Endothelial cell of umbilical vein (primary cell): Measurements from ENCODE around the gene FOLR3. TPM values are rescaled to one million over a fixed set of nuclear protein-coding genes. Genes with fewer than 3 reads are reported as not detected.
"Not testable (repeated sequence)": the region's sequence is repeated elsewhere in the genome, so short reads cannot be mapped to it uniquely, and the experiment has no call there.

Experiments
- BruUV-seq: library from RNA; stranded (reverse); fragments of 400-500 nt; replicated peaks from 2 replicates; lab custom pipeline; 2021; lab: Mats Ljungman, UMichigan
- CTCF ChIA-PET: fragments of 300-600, 350-600 bp; sonication (Branson Sonifier 250); formaldehyde crosslinking; loops from one replicate; lab custom pipeline; 2021; ENCODE audit warnings: antibody characterized with exemption, inconsistent platforms; lab: Charles Lee
- POLR2A ChIA-PET: fragments of 300-600, 350-600 bp; sonication (Branson Sonifier 250); formaldehyde crosslinking; loops from one replicate; lab custom pipeline; 2021; ENCODE audit warnings: antibody characterized with exemption, inconsistent platforms; lab: Charles Lee
- DNase-seq: peaks from one replicate; pipeline ENCODE4 v3.0.0-alpha.2; 2011; ENCODE audit warnings: low read depth, low spot score
- FAIRE-seq: peaks from 2 replicates; lab custom pipeline; 2011; peaks lifted over from hg19 to GRCh38; lab: Jason Lieb, UNC
- H2AFZ ChIP-seq: 2 replicates; pipeline ENCODE4 v1.6.0; 2012; ENCODE audit warnings: low read depth, low read length, control low read depth, inconsistent platforms
- H3K27ac ChIP-seq: 2 replicates; pipeline ENCODE4 v1.5.1; 2011; ENCODE audit warnings: low read depth, mild to moderate bottlenecking, control low read depth, low read length, moderate library complexity; ENCODE audit not compliant: insufficient read depth
- H3K27me3 ChIP-seq, 2 experiments: 2 replicates each; pipeline versions ENCODE4 v1.6.0 to v1.6.1; 2011; ENCODE audit warnings: low read length in 2 of 2, mixed read lengths in 1 of 2; ENCODE audit not compliant: control insufficient read depth in 2 of 2, insufficient read depth in 2 of 2
- H3K36me3 ChIP-seq, 2 experiments: 2 replicates in 1 of 2; 3 replicates in 1 of 2; pipeline ENCODE4 v1.5.1; 2011; ENCODE audit warnings: low read length in 2 of 2, mild to moderate bottlenecking in 1 of 2, moderate library complexity in 1 of 2; ENCODE audit not compliant: control insufficient read depth in 2 of 2, insufficient read depth in 2 of 2; ENCODE audit errors: extremely low read depth in 1 of 2
- H3K4me1 ChIP-seq: 3 replicates; pipeline ENCODE4 v1.5.1; 2011; ENCODE audit warnings: mild to moderate bottlenecking, low read length; ENCODE audit not compliant: control insufficient read depth, insufficient read depth; ENCODE audit errors: extremely low read depth
- H3K4me2 ChIP-seq: 2 replicates; pipeline ENCODE4 v1.6.1; 2011; ENCODE audit warnings: low read length, control low read depth, mixed read lengths; ENCODE audit not compliant: insufficient read depth
- H3K4me3 ChIP-seq, 3 experiments: fragments of 200-600 bp in 1 of 3; sonication (generic), shearing (Covaris generic) in 1 of 3; replicated peaks in 1 of 3; 2 replicates each; pipeline ENCODE4 v1.5.1; 2011 to 2016; ENCODE audit warnings: control low read depth in 3 of 3, low read length in 3 of 3, mild to moderate bottlenecking in 2 of 3, inconsistent platforms in 1 of 3, low read depth in 1 of 3, moderate library complexity in 1 of 3; ENCODE audit not compliant: insufficient read depth in 1 of 3
- H3K79me2 ChIP-seq: 2 replicates; pipeline ENCODE4 v1.6.0; 2012; ENCODE audit warnings: low read length, inconsistent platforms; ENCODE audit not compliant: control insufficient read depth, insufficient read depth
- H3K9ac ChIP-seq: replicated peaks from 2 replicates; pipeline ENCODE3; 2011; ENCODE audit warnings: low read length, control low read depth; ENCODE audit not compliant: insufficient read depth; ENCODE audit errors: extremely low read depth
- H3K9me1 ChIP-seq: replicated peaks from 3 replicates; pipeline ENCODE4 v1.6.0; 2011; ENCODE audit warnings: mild to moderate bottlenecking, low read length; ENCODE audit not compliant: control insufficient read depth, insufficient read depth; ENCODE audit errors: extremely low read depth
- H3K9me3 ChIP-seq: replicated peaks from 2 replicates; pipeline ENCODE4 v1.5.1; 2012; ENCODE audit warnings: low read length, inconsistent platforms; ENCODE audit not compliant: control insufficient read depth, insufficient read depth
- H4K20me1 ChIP-seq: replicated peaks from 2 replicates; pipeline ENCODE3; 2011; ENCODE audit warnings: mild to moderate bottlenecking, low read length; ENCODE audit not compliant: control insufficient read depth, insufficient read depth; ENCODE audit errors: extremely low read depth
- EZH2 ChIP-seq: IDR thresholded peaks from 2 replicates; pipeline ENCODE4 v1.6.1; 2012; ENCODE audit warnings: borderline replicate concordance, low read depth, mild to moderate bottlenecking, moderate library complexity, low read length, inconsistent platforms; ENCODE audit not compliant: severe bottlenecking
- FOS ChIP-seq: IDR thresholded peaks from 2 replicates; pipeline ENCODE4 v1.6.1; 2011; ENCODE audit warnings: mild to moderate bottlenecking, low read length, moderate library complexity, borderline replicate concordance; ENCODE audit not compliant: insufficient read depth
- GATA2 ChIP-seq: IDR thresholded peaks from 2 replicates; pipeline ENCODE4 v1.7.0; 2011; ENCODE audit warnings: low read depth, mild to moderate bottlenecking, moderate library complexity, mixed read lengths, low read length; ENCODE audit not compliant: insufficient read length, insufficient read depth
- JUN ChIP-seq: IDR thresholded peaks from 2 replicates; pipeline ENCODE4 v1.6.1; 2011; ENCODE audit warnings: borderline replicate concordance, low read depth; ENCODE audit not compliant: insufficient read length, insufficient read depth
- MYC ChIP-seq: IDR thresholded peaks from one replicate; pipeline ENCODE4 v1.6.1; 2011; ENCODE audit warnings: mild to moderate bottlenecking, low read depth, low read length
- POLR2A ChIP-seq: IDR thresholded peaks from 2 replicates; pipeline ENCODE4 v1.6.1; 2012; ENCODE audit warnings: low read depth, mild to moderate bottlenecking, control low read depth, low read length
- POLR2AphosphoS5 ChIP-seq: IDR thresholded peaks from 2 replicates; pipeline ENCODE4 v1.6.1; 2012; ENCODE audit warnings: low read depth, mild to moderate bottlenecking, control low read depth, low read length, moderate library complexity; ENCODE audit not compliant: insufficient read depth
- dilution Hi-C: fragments of 300-500 bp; cut with MboI; formaldehyde crosslinking; loops from one replicate; pipeline ENCODE4 v1.15.0; 2019; ENCODE audit warnings: low sequenced_read_pairs; ENCODE audit not compliant: extremely low pct_ligation_motif_present
- intact Hi-C: fragments of 100-400 bp; cut with micrococcal nuclease; formaldehyde crosslinking; loops from one replicate; pipeline ENCODE4 v1.10.0; 2022
- polyA plus RNA-seq, 4 experiments: library from polyadenylated mRNA; depleted of rRNA in 3 of 4; stranded (reverse) in 3 of 4; unstranded in 1 of 4; fragments of >200 nt; gene quantifications; 2 replicates each; pipeline versions ENCODE4 v1.2.1 to v1.2.3, GENCODE V29; 2011 to 2012; ENCODE audit warnings: missing spikeins in 1 of 4
- total RNA-seq: library from RNA; stranded (reverse); gene quantifications from 2 replicates; pipeline ENCODE4 v1.2.3, GENCODE V29; 2021
- TF ChIP-seq, protein P1 (sequence below): IDR thresholded peaks from 2 replicates; pipeline ENCODE4 v1.6.1; 2011; ENCODE audit not compliant: insufficient read depth, insufficient read length
- TF ChIP-seq, protein P2 (sequence below), 2 donors: IDR thresholded peaks; 1 replicate in 1 of 2; 2 replicates in 1 of 2; pipeline ENCODE4 v1.5.1; 2011; ENCODE audit warnings: low read length in 2 of 2, mild to moderate bottlenecking in 2 of 2, moderate library complexity in 2 of 2, control low read depth in 1 of 2, inconsistent platforms in 1 of 2, low read depth in 1 of 2; ENCODE audit not compliant: insufficient read depth in 1 of 2; ENCODE audit errors: extremely low read depth in 1 of 2

The FOLR3 gene
- total and polyA plus RNA-seq, 2 donors (not counting 3 experiments of a cell fraction or from before 2014, with no cell fraction given) = not detected

DNA sequence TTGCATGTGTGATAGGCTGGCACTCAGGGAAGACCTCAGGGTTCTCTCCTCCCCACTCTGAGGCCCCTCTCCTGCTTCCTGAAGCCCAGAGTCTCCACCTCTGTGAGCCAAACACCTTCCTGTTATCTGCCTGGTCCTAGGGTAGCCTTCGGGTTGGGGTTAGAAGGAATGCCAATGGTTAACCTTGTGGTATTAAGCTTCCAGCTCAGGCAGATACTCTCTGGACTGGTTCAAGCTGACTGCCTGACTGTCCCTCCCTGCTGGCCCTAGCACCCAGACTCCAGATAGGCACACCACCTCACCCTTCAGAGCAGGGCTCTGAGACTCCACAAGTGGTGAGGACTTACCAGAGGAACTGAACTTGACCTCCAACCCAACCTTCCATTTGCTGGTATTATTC, 7.0 kb downstream of the FOLR3 start:
- H4K20me1 ChIP-seq, POLR2A ChIA-PET, BruUV-seq, H3K9ac ChIP-seq, DNase-seq, H2AFZ ChIP-seq, H3K4me3 ChIP-seq, H3K9me3 ChIP-seq, H3K27ac ChIP-seq, dilution Hi-C loops, FAIRE-seq, H3K79me2 ChIP-seq, H3K36me3 ChIP-seq, H3K4me2 ChIP-seq, H3K4me1 ChIP-seq, H3K9me1 ChIP-seq: not testable (repeated sequence)
- intact Hi-C loops = loop anchor here (5.0 to 10.0 kb wide), 2 partner anchors 272 to 305 kb away; no protein-coding TSS in a partner anchor
- peaks cover 11% of the 10 kb centered on the region in 2 experiments for H3K27me3 ChIP-seq
- CTCF ChIA-PET = interaction anchor here (1.0 to 7.2 kb wide), 8 partner anchors 9 to 117 kb away, joined by 3 to 190 read pairs (median 16); no protein-coding TSS in a partner anchor

DNA sequence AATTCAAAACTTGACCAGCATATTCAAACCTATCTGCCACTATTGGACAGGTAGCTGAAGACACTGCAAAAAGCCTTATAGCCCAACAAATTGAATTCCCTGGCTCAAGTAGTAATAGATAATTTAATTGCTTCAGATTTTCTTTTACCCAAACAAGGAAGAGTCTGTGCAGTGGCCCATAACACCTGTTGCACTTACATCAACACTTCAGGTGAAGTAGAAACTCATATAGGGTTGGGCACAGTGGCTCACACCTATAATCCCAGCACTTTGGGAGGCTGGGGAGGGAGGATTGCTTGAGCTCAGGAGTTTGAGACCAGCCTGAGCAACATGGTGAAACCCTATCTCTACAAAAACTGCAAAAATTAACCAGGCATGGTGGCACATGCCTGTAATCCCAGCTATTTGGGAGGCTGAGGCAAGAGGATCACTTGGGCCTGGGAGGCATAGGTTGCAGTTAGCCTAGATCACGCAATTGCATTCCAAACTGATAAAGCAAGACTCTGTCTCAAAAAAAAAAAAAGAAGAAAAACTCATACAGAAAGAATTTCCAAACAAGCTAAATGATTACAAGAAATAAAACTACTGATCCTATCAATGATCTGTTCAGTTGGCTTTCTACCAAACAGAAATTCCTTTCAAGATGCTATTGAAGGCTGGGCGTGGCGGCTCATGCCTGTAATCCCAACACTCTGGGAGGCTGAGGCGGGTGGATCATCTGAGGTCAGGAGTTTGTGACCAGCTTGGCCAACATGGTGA, 9.5 kb downstream of the FOLR3 start:
- Histone ChIP-seq H2AFZ (no peak overlapping the region), H3K4me1 (no peaks in the 10 kb centered on the region), H3K9me3 (no peaks in the 10 kb centered on the region), H3K79me2 (no peaks in the 10 kb centered on the region), H4K20me1 (no peaks in the 10 kb centered on the region), H3K27ac (no peak overlapping the region), H3K9ac (no peak overlapping the region), H3K4me2 (no peak overlapping the region), H3K27me3 (peaks cover 11% of the 10 kb centered on the region in 2 experiments), H3K36me3 (no peaks in the 10 kb centered on the region), H3K9me1 (no peaks in the 10 kb centered on the region), H3K4me3 (no peak overlapping the region)
- intact Hi-C loops = loop anchor here (1.0 to 10.0 kb wide), 5 partner anchors 64 to 302 kb away; partner anchors contain the start of genes LRRC51 and NUMA1
- ChIA-PET CTCF (interaction anchor here (0.7 to 7.2 kb wide), 22 partner anchors 9 to 286 kb away, joined by 3 to 190 read pairs (median 9); partner anchors contain the start of genes ANAPC15 and FOLR3), POLR2A (interaction anchor here (0.7 kb wide), 2 partner anchors 9 to 96 kb away, joined by 4 to 5 read pairs; no protein-coding TSS in a partner anchor)
- FAIRE-seq (no peak), DNase-seq (no peak)
- no peak for TF ChIP-seq POLR2AphosphoS5
- no peak for TF ChIP-seq JUN
- TF ChIP-seq, protein P1, sequence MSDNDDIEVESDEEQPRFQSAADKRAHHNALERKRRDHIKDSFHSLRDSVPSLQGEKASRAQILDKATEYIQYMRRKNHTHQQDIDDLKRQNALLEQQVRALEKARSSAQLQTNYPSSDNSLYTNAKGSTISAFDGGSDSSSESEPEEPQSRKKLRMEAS = no peak
- TF ChIP-seq POLR2A = no peak
- no peak for TF ChIP-seq EZH2
- no peak for TF ChIP-seq MYC
- no peak for TF ChIP-seq GATA2
- TF ChIP-seq FOS = no peak
- TF ChIP-seq, protein P2, sequence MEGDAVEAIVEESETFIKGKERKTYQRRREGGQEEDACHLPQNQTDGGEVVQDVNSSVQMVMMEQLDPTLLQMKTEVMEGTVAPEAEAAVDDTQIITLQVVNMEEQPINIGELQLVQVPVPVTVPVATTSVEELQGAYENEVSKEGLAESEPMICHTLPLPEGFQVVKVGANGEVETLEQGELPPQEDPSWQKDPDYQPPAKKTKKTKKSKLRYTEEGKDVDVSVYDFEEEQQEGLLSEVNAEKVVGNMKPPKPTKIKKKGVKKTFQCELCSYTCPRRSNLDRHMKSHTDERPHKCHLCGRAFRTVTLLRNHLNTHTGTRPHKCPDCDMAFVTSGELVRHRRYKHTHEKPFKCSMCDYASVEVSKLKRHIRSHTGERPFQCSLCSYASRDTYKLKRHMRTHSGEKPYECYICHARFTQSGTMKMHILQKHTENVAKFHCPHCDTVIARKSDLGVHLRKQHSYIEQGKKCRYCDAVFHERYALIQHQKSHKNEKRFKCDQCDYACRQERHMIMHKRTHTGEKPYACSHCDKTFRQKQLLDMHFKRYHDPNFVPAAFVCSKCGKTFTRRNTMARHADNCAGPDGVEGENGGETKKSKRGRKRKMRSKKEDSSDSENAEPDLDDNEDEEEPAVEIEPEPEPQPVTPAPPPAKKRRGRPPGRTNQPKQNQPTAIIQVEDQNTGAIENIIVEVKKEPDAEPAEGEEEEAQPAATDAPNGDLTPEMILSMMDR (IDR thresholded peaks at IDR 0.05; ENCODE audit: extremely low read depth in 1 of 2, insufficient read depth in 1 of 2, low read depth in 1 of 2, low read length in 2 of 2) = no peak
- dilution Hi-C loops = no loop called here
- no TSS peak for BruUV-seq
